ENCODE results near the gene HAL.

DNA sequence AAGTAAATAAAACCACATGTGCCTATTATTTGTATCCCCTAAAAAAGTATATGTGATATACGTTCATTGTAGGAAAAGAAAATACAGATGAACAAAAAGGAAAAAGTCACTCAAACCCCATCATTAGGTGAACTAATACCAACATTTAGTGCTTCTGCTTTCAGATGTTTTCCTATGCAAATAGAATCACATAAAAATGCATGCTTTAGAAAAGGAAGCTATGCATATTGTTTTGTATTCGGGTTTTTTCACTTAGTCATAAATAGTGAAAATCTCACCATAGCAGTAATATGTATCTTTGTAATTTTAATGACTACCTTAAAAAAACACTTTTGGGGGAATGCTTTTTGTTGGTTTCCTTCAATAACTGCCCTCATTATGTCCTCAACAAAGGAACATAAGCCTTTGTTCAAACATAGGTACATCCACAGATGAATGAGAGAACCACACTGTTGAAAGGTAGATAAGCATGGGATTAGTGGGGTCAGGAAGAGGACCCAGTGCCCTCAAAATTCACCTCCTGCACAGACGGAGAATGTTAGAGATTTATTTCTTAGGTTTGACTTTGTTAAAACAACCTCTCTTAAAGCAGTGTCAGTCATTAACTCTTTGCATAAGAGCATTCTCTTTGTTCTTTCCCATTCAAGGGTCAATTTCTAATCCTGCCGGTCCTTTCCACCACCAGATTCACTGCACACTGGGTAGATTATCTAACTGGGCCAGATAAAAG lies 46.5 kb downstream of the HAL start:
- TF ChIP-seq CTCF (optimal IDR thresholded peaks at IDR 0.05 in 1 of 3, IDR thresholded peaks at IDR 0.05 in 1 of 3, conservative IDR thresholded peaks at IDR 0.05 in 1 of 3; ENCODE audit: extremely low read depth in 1 of 3, insufficient read depth in 2 of 3, low read length in 3 of 3) = no peak
- no peak for TF ChIP-seq EZH2 (IDR thresholded peaks at IDR 0.05; ENCODE audit: low read length)
